ENCODE data around the gene FHIP1B.
A peak's percentile ranks its signal among the peaks of the same experiment; 100 is the strongest.

Gene FHIP1B

GRCh38 chr11:6240139-6240538 lies 5.7 kb upstream of the FHIP1B start:
- H3K9me3 ChIP-seq (ENCODE audit: control insufficient read depth, low read length): no peaks in the 10 kb centered on the region
- H3K36me3 ChIP-seq (ENCODE audit: control insufficient read depth, insufficient read depth, low read length): no peaks in the 10 kb centered on the region
- no peak overlapping the region for H3K4me3 ChIP-seq (ENCODE audit: extremely low read depth, insufficient read depth, low read length, poor library complexity, severe bottlenecking)
- H3K4me1 ChIP-seq (ENCODE audit: control insufficient read depth, insufficient read depth, low read length, poor library complexity, severe bottlenecking): no peaks in the 10 kb centered on the region
- no peak overlapping the region for H3K27ac ChIP-seq (ENCODE audit: low read depth, low read length, severe bottlenecking)
- WGBS, 2 experiments (ENCODE audit: insufficient coverage in 2 of 2): 94 to 96% methylated on average over 28 of the region's 28 CpGs

GRCh38 chr11:6238902-6239301 lies 4.5 kb upstream of the FHIP1B start, which contains the start of gene CNGA4:
TSS of gene CNGA4 (plus strand) at chr11:6239089. CDS start at chr11:6239207, 118 bp downstream.
- H3K27ac ChIP-seq (ENCODE audit: low read depth, low read length, severe bottlenecking): no peak within 1 kb of the TSS
- H3K36me3 ChIP-seq (ENCODE audit: control insufficient read depth, insufficient read depth, low read length): no peaks in the 10 kb centered on the region
- 60% methylated on average over 1 of the region's 1 CpG; no CpG with 5 or more reads in 1 of the 2 experiments for WGBS, 2 experiments (ENCODE audit: insufficient coverage in 2 of 2)
- no peaks in the 10 kb centered on the region for H3K9me3 ChIP-seq (ENCODE audit: control insufficient read depth, low read length)
- H3K4me1 ChIP-seq (ENCODE audit: control insufficient read depth, insufficient read depth, low read length, poor library complexity, severe bottlenecking): peaks cover under 1% of the 10 kb centered on the region
- no peak within 1 kb of the TSS for H3K4me3 ChIP-seq (ENCODE audit: extremely low read depth, insufficient read depth, low read length, poor library complexity, severe bottlenecking)

GRCh38 chr11:6237761-6238302 lies 3.4 kb upstream of the FHIP1B start:
- H3K27ac ChIP-seq (ENCODE audit: low read depth, low read length, severe bottlenecking): no peak overlapping the region
- H3K4me1 ChIP-seq (ENCODE audit: control insufficient read depth, insufficient read depth, low read length, poor library complexity, severe bottlenecking): peaks cover 3% of the 10 kb centered on the region
- H3K9me3 ChIP-seq (ENCODE audit: control insufficient read depth, low read length): no peaks in the 10 kb centered on the region
- H3K4me3 ChIP-seq (ENCODE audit: extremely low read depth, insufficient read depth, low read length, poor library complexity, severe bottlenecking): no peak overlapping the region
- H3K36me3 ChIP-seq (ENCODE audit: control insufficient read depth, insufficient read depth, low read length): no peaks in the 10 kb centered on the region
- 80 to 95% methylated on average over 3 to 4 of the region's 5 CpGs for WGBS, 2 experiments (ENCODE audit: insufficient coverage in 2 of 2)

- 96 to 98% methylated on average over 3 of the region's 4 CpGs for WGBS, 2 experiments (ENCODE audit: insufficient coverage in 2 of 2)
- H3K36me3 ChIP-seq (ENCODE audit: control insufficient read depth, insufficient read depth, low read length): no peaks in the 10 kb centered on the region
- peaks cover 3% of the 10 kb centered on the region for H3K4me1 ChIP-seq (ENCODE audit: control insufficient read depth, insufficient read depth, low read length, poor library complexity, severe bottlenecking)
- H3K27ac ChIP-seq (ENCODE audit: low read depth, low read length, severe bottlenecking): no peak overlapping the region
- no peaks in the 10 kb centered on the region for H3K9me3 ChIP-seq (ENCODE audit: control insufficient read depth, low read length)
- no peak overlapping the region for H3K4me3 ChIP-seq (ENCODE audit: extremely low read depth, insufficient read depth, low read length, poor library complexity, severe bottlenecking)
Observed at GRCh38 chr11:6237266-6237665, 2.8 kb upstream of the FHIP1B start.

DNA sequence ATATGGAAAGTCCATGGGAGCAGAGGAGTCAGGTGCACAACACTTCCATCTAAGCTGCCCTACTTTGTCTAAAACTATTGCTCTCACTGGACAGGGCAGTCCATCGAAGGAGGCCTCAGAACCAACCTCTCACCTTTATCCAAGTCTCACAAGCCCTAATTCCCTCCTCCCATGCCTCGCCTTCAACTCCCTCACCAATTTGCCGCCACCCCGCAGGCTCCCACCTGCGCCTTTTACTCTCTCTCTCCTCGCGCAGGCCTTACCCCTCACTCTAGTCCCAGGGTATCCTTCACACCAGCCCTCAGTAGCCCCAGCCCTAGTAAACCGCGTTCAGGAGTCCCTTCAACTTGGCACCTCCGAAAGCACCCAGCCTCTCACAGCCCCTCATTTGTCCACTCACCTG lies 451 bp downstream of the FHIP1B start:
- no peaks in the 10 kb centered on the region for H3K36me3 ChIP-seq (ENCODE audit: control insufficient read depth, insufficient read depth, low read length)
- peak overlapping the region; percentile 74 for H3K4me3 ChIP-seq (ENCODE audit: extremely low read depth, insufficient read depth, low read length, poor library complexity, severe bottlenecking)
- 2% methylated on average over 8 to 9 of the region's 10 CpGs for WGBS, 2 experiments (ENCODE audit: insufficient coverage in 2 of 2)
- H3K4me1 ChIP-seq (ENCODE audit: control insufficient read depth, insufficient read depth, low read length, poor library complexity, severe bottlenecking): peaks cover 3% of the 10 kb centered on the region
- peak overlapping the region; percentile 25 for H3K27ac ChIP-seq (ENCODE audit: low read depth, low read length, severe bottlenecking)
- H3K9me3 ChIP-seq (ENCODE audit: control insufficient read depth, low read length): no peaks in the 10 kb centered on the region

GRCh38 chr11:6232899-6233298 lies 1.5 kb downstream of the FHIP1B start:
- H3K9me3 ChIP-seq (ENCODE audit: control insufficient read depth, low read length): no peaks in the 10 kb centered on the region
- H3K36me3 ChIP-seq (ENCODE audit: control insufficient read depth, insufficient read depth, low read length): no peaks in the 10 kb centered on the region
- peaks cover 3% of the 10 kb centered on the region for H3K4me1 ChIP-seq (ENCODE audit: control insufficient read depth, insufficient read depth, low read length, poor library complexity, severe bottlenecking)
- H3K27ac ChIP-seq (ENCODE audit: low read depth, low read length, severe bottlenecking): no peak overlapping the region
- H3K4me3 ChIP-seq (ENCODE audit: extremely low read depth, insufficient read depth, low read length, poor library complexity, severe bottlenecking): no peak overlapping the region

DNA sequence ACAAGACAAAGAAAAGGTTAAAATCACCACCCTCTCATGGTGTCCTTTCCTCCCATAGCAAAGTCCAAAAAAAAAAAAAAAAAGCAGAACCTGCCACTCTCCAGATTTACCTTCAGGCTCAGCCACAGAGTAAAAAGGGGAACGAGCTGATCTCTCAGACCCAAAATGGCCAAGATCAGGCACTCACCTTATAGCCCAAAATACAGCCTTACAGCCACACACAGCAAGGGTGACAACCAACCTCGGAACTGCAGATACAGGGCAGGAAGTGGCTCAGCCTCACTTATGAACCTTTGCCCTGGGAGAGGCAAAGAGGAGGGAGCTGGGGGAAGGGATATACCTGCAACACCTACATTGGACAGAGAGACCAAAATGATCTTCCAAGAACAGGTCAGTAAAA lies 4.5 kb downstream of the FHIP1B start:
- Histone ChIP-seq H3K4me1 (ENCODE audit: control insufficient read depth, insufficient read depth, low read length, poor library complexity, severe bottlenecking) (peaks cover 3% of the 10 kb centered on the region), H3K9me3 (ENCODE audit: control insufficient read depth, low read length) (no peaks in the 10 kb centered on the region), H3K36me3 (ENCODE audit: control insufficient read depth, insufficient read depth, low read length) (no peaks in the 10 kb centered on the region), H3K4me3 (ENCODE audit: extremely low read depth, insufficient read depth, low read length, poor library complexity, severe bottlenecking) (no peak overlapping the region), H3K27ac (ENCODE audit: low read depth, low read length, severe bottlenecking) (no peak overlapping the region)
- 60% methylated on average over 1 of the region's 2 CpGs; no CpG with 5 or more reads in 1 of the 2 experiments for WGBS, 2 experiments (ENCODE audit: insufficient coverage in 2 of 2)

DNA sequence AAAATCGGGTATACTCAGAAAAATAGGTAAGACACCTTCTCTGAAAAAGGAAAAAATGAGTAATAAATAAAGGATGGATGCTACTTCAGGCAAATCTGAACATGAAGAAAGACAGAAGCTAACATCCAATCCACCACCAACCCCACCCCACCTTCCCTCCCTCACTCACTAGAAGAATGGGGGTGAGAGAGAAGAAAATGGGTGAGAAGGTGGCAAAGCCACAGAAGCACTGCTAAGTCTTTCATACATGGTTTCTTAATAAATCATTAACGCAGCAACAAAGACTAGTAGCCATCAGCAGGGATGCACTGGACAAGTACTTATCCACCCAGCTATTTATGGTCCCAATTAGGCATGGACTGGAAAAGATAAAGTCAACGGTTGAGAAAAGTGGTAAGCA lies 5.9 kb downstream of the FHIP1B start:
- Histone ChIP-seq H3K4me1 (ENCODE audit: control insufficient read depth, insufficient read depth, low read length, poor library complexity, severe bottlenecking) (no peaks in the 10 kb centered on the region), H3K27ac (ENCODE audit: low read depth, low read length, severe bottlenecking) (no peak overlapping the region), H3K4me3 (ENCODE audit: extremely low read depth, insufficient read depth, low read length, poor library complexity, severe bottlenecking) (no peak overlapping the region), H3K9me3 (ENCODE audit: control insufficient read depth, low read length) (no peaks in the 10 kb centered on the region), H3K36me3 (ENCODE audit: control insufficient read depth, insufficient read depth, low read length) (peaks cover 12% of the 10 kb centered on the region)
- WGBS, 2 experiments (ENCODE audit: insufficient coverage in 2 of 2): 67 to 100% methylated on average over 1 to 2 of the region's 3 CpGs

DNA sequence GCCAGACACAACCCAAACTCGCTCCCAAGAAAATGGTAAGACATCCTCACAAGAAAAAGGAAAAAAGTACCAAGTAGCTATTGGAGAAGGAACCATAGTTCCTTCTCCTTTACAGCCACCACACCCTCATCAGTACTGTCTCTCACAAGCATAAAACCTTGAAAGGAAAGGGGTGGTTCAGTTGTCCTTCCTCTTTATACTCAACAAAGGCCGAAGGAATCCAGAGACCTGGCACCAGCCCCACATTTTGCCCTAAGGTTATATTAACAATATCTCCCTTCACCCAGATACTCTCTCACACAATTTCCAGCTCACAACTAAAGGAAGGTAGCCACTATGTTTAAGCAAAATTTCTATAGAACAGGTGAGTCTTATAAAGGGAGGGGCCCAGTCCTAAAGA lies 8.5 kb downstream of the FHIP1B start:
- Histone ChIP-seq H3K36me3 (ENCODE audit: control insufficient read depth, insufficient read depth, low read length) (peaks cover 39% of the 10 kb centered on the region), H3K4me3 (ENCODE audit: extremely low read depth, insufficient read depth, low read length, poor library complexity, severe bottlenecking) (no peak overlapping the region), H3K9me3 (ENCODE audit: control insufficient read depth, low read length) (no peaks in the 10 kb centered on the region), H3K27ac (ENCODE audit: low read depth, low read length, severe bottlenecking) (no peak overlapping the region), H3K4me1 (ENCODE audit: control insufficient read depth, insufficient read depth, low read length, poor library complexity, severe bottlenecking) (no peaks in the 10 kb centered on the region)
- no CpG with 5 or more reads among the region's 2 CpGs for WGBS, 2 experiments (ENCODE audit: insufficient coverage in 2 of 2)

DNA sequence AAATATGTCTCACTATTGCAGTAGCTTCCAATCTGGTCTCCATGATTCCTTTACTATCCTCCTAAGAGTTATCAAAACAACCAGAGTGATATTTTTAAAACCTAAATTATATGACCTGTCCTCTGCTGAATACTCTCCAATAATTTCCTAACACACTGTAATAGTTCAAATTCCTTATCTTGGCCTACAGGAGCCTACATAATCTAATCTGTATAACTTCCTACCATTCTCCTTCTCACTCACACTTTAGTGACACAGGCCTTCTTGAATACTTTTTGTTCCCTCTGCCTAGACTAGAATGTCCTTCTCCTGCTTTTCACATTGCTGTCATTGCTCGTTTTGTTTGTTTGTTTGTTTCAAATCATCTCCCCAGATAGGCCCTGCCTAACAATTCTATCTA lies 9.4 kb downstream of the FHIP1B start:
- Histone ChIP-seq H3K4me3 (ENCODE audit: extremely low read depth, insufficient read depth, low read length, poor library complexity, severe bottlenecking) (no peak overlapping the region), H3K9me3 (ENCODE audit: control insufficient read depth, low read length) (no peaks in the 10 kb centered on the region), H3K36me3 (ENCODE audit: control insufficient read depth, insufficient read depth, low read length) (peaks cover 45% of the 10 kb centered on the region), H3K4me1 (ENCODE audit: control insufficient read depth, insufficient read depth, low read length, poor library complexity, severe bottlenecking) (peaks cover 4% of the 10 kb centered on the region), H3K27ac (ENCODE audit: low read depth, low read length, severe bottlenecking) (no peak overlapping the region)
- WGBS, 2 experiments (ENCODE audit: insufficient coverage in 2 of 2): 85 to 89% methylated on average over 1 of the region's 1 CpG

DNA sequence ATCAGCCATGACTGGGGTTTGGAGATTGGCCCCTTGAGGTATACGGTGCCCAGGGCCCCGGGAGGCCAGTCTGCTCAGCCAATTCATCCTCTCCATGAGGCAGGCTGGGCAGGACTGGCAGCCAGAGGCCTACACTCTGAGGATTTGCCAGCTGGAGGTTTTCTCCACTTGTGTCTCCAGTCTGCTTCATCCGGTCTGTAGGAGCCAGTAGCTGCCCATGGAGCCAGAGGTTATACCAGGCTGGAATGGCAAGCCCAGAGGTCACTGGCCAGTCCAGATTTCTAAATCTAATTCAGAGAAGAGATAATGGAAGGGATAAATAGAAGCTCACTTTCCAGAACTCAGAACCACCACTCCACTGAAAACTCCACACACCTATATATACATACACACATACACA lies 10.0 kb downstream of the FHIP1B start:
- Histone ChIP-seq H3K36me3 (ENCODE audit: control insufficient read depth, insufficient read depth, low read length) (peaks cover 50% of the 10 kb centered on the region), H3K4me3 (ENCODE audit: extremely low read depth, insufficient read depth, low read length, poor library complexity, severe bottlenecking) (no peak overlapping the region), H3K9me3 (ENCODE audit: control insufficient read depth, low read length) (no peaks in the 10 kb centered on the region), H3K4me1 (ENCODE audit: control insufficient read depth, insufficient read depth, low read length, poor library complexity, severe bottlenecking) (peaks cover 10% of the 10 kb centered on the region), H3K27ac (ENCODE audit: low read depth, low read length, severe bottlenecking) (no peak overlapping the region)
- WGBS, 2 experiments (ENCODE audit: insufficient coverage in 2 of 2): 95 to 100% methylated on average over 3 of the region's 3 CpGs

All from mesodermal cell (in vitro differentiated cells).